GM12873 (cell line): ENCODE data around the gene TDRD10.

Experiments used
- CTCF ChIP-seq: IDR thresholded peaks from 2 replicates; pipeline ENCODE4 v1.5.1; 2012; ENCODE audit warnings: low read depth, mild to moderate bottlenecking, moderate library complexity, low read length, control low read depth; ENCODE audit not compliant: insufficient read depth; ENCODE audit errors: missing control alignments

TDRD10 gene

GRCh38 chr1:154502066-154502743 is at the start of gene TDRD10, which contains the start of gene SHE:
Gene TDRD10 (plus strand): TSS chr1:154502219. CDS start chr1:154506904, 4,685 bp downstream.
Gene SHE (minus strand): TSS chr1:154502412. CDS start chr1:154502026, 386 bp downstream.
- no peak for TF ChIP-seq CTCF

- no peak for TF ChIP-seq CTCF
Measured at GRCh38 chr1:154453161-154453560, 48.9 kb upstream of the TDRD10 start.

GRCh38 chr1:154453574-154454352 is 48.3 kb upstream of the TDRD10 start:
- no peak for TF ChIP-seq CTCF

- no peak for TF ChIP-seq CTCF
Measured at GRCh38 chr1:154454386-154455120, 47.5 kb upstream of the TDRD10 start.

GRCh38 chr1:154456631-154457030 is 45.4 kb upstream of the TDRD10 start:
- no peak for TF ChIP-seq CTCF

GRCh38 chr1:154459080-154459479 is 42.9 kb upstream of the TDRD10 start:
- no peak for TF ChIP-seq CTCF
